SK-N-SH (cell line): ENCODE data around the gene CHAC1.

Experiments used
- SIN3A ChIP-seq: IDR thresholded peaks from 2 replicates; pipeline ENCODE4 v1.6.1; 2012; ENCODE audit warnings: low read depth, mild to moderate bottlenecking, low read length, moderate library complexity, borderline replicate concordance
- TF ChIP-seq, protein P1 (sequence below): fragments of 200-600 bp; sonication (generic); IDR thresholded peaks from 2 replicates; pipeline ENCODE4 v1.6.1; 2017; ENCODE audit warnings: antibody characterized with exemption, mild to moderate bottlenecking, moderate library complexity

DNA sequence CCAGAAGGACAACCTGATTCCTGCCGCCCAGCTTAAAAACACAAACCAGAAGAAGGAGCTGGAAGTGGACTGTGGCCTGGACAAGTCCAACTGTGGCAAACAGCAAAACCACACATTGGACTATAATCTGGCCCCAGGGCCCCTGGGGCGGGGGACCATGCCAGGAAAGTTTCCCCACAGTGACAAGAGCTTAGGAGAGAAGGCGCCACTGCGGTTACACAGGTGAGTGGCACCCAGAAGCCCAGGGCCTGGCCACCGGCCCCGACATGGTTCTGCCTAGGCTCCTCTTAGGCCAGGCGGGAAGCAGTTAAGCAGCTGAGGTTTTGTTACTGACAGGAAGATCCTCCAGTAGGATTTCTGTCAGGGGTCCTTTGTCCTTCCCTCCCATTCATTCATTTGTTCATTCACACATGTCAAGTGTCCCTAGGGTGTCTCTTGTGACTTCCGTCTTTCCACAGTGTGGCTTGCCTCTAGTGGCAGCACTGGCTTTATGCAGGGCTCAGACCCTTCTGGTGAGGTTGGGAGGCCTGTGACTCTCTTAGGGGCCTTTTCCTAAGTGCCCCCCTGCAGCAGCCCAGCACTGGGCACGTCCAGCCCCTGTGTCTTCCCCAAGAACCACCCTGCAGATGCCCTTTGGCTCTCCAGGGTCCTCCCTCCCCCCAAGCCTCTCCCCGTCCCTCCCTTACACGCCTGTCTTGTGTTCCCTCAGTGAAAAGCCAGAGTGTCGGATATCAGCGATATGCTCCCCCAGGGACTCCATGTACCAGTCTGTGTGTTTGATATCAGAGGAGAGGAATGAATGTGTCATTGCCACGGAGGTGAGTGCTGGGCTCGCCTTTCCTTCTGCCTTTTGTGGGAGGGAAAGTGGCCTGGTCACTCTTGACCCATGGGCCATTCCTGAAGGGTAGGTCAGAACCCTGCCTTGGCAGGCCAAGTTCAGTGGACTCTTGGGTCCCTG is 16.3 kb upstream of the CHAC1 start:
- no peak for TF ChIP-seq SIN3A
- TF ChIP-seq, protein P1, sequence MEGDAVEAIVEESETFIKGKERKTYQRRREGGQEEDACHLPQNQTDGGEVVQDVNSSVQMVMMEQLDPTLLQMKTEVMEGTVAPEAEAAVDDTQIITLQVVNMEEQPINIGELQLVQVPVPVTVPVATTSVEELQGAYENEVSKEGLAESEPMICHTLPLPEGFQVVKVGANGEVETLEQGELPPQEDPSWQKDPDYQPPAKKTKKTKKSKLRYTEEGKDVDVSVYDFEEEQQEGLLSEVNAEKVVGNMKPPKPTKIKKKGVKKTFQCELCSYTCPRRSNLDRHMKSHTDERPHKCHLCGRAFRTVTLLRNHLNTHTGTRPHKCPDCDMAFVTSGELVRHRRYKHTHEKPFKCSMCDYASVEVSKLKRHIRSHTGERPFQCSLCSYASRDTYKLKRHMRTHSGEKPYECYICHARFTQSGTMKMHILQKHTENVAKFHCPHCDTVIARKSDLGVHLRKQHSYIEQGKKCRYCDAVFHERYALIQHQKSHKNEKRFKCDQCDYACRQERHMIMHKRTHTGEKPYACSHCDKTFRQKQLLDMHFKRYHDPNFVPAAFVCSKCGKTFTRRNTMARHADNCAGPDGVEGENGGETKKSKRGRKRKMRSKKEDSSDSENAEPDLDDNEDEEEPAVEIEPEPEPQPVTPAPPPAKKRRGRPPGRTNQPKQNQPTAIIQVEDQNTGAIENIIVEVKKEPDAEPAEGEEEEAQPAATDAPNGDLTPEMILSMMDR = no peak
